Gastrocnemius medialis (tissue), 4 donors: ENCODE results near the gene NOTCH1.

Experiments
- CTCF ChIP-seq, 5 experiments: fragments of 450-650 bp in 3 of 5; fragments of 200-600 bp in 2 of 5; sonication (generic) in 2 of 5; IDR thresholded peaks in 4 of 5; conservative IDR thresholded peaks in 1 of 5; 1 replicate in 4 of 5; 2 replicates in 1 of 5; pipeline ENCODE4 v1.5.1; 2016 to 2019; ENCODE audit warnings: antibody characterized with exemption in 5 of 5, mild to moderate bottlenecking in 3 of 5, moderate library complexity in 3 of 5
- POLR2A ChIP-seq, 2 donors: fragments of 450-650 bp; IDR thresholded peaks; one replicate each; pipeline ENCODE4 v1.6.1; 2017; ENCODE audit warnings: antibody characterized with exemption in 2 of 2, mild to moderate bottlenecking in 2 of 2, moderate library complexity in 2 of 2

DNA sequence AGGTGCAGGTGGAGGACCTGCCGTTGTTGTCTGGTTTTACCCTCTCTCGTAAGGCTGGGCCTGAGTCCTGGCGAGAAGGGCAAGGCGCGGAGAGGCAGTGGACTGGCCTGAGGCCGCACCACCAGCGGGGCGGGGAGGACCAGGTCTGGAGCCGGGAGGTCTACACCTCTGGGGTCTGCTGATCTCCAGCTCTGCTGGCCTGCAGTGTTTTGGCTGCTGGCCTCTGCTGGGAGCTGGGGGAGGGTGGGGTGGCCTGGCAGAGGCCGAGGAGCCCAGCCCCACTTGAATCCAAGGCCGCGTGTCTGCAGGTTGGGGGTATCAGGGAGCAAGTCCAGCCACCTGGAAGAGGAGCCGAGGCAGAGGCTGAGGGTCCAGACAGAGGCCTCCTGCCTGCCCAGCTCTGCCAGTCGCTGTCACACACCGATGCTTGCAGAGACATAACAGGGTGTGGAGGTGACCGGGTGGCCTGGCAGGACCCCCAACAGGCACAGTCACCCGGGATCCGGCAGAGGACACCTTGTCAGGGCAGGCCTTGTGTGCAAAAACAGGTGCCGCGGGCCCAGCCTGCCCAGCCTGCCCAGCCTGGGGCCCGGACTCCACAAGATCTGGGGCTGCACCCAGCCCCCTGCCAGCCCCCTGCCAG, 29.9 kb upstream of the NOTCH1 start:
- TF ChIP-seq CTCF (IDR thresholded peaks at IDR 0.05 in 4 of 5, conservative IDR thresholded peaks at IDR 0.05 in 1 of 5) = no peak
- no peak for TF ChIP-seq POLR2A (IDR thresholded peaks at IDR 0.05)
